Aortic smooth muscle cell (primary cell): Measurements from ENCODE around the gene MEOX1. TPM values are rescaled to one million over a fixed set of nuclear protein-coding genes. Genes with fewer than 3 reads are reported as not detected.

ENCODE experiments used
- total RNA-seq: library from RNA; depleted of rRNA; stranded (reverse); fragments of >200 nt; gene quantifications from 2 replicates; pipeline ENCODE4 v1.2.3, GENCODE V29; 2014

The MEOX1 gene
- total RNA-seq, result not detected in 2 replicates

DNA sequence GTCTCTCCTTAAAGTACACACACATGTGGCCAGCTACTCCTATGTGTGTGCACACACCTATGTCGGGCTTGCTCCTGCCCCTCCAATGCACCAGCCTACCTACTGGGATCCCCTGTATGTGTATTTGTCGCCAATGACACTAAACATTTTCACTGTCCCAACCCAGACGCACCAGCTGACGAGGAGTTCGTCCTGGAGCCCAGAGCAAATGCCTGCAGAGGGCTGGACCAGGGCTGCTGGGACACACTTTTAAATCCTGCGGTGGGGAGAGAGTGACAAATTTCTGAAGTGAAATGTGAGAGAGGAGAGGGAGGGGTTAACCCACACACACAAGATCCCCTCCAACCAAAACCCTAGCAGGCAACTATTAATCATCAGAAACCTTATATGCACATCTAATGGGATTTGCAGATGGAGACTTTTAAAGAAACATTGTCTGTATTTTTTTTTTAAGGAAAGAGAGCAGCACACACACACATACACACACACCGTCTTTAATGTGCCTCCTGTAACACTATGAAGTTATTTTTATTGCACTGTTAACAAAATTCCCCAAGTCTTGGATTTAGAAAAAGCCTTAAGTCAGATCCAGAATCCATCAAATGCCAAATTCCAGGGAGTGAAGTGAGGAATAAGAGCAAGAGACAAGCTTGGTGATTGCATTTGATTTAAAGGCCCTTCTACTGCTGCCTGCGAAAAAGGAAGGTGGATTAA, at the start of gene MEOX1:
TSS of gene MEOX1 (minus strand) at position 224 of the 714 bp plus-strand sequence. CDS start 388 bp downstream, outside the sequence.

Other genes starting within 250 kb of the MEOX1 start
- gene DHX8, start 177.9 kb downstream of the MEOX1 start, total RNA-seq, result 48.1 and 50.6 TPM in 2 replicates
- gene ETV4, start 115.6 kb downstream of the MEOX1 start, total RNA-seq, result 2.7 and 3.2 TPM in 2 replicates
- 0.13 and 3.4 TPM in 2 replicates for gene SOST, start 96.9 kb upstream of the MEOX1 start, total RNA-seq
- 49.3 and 51.0 TPM in 2 replicates for gene DUSP3, start 117.1 kb upstream of the MEOX1 start, total RNA-seq
- under 0.01 TPM in 2 replicates for gene CFAP97D1, start 118.5 kb upstream of the MEOX1 start, total RNA-seq
- 6.7 and 6.8 TPM in 2 replicates for gene MPP3, start 171.2 kb upstream of the MEOX1 start, total RNA-seq
- gene CD300LG, start 185.3 kb upstream of the MEOX1 start, total RNA-seq, result not detected in 2 replicates
- gene MPP2, start 245.6 kb upstream of the MEOX1 start, total RNA-seq, result 2.0 and 2.3 TPM in 2 replicates